HG03521 (cell line): ENCODE results near the gene CHD9NB.

Experiments used
- ATAC-seq: cut with Tn5 transposase; IDR thresholded peaks from one replicate; pipeline ENCODE4 v1.9.1; 2021; ENCODE audit warnings: mild to moderate bottlenecking, moderate library complexity; ENCODE audit not compliant: unreplicated experiment

The CHD9NB gene

GRCh38 chr16:53035176-53035942 lies 17.3 kb downstream of the CHD9NB start:
- no peak for ATAC-seq

GRCh38 chr16:53034306-53034705 lies 18.4 kb downstream of the CHD9NB start:
- ATAC-seq: no peak

GRCh38 chr16:53031323-53031942 lies 21.3 kb downstream of the CHD9NB start:
- no peak for ATAC-seq

GRCh38 chr16:53029971-53030370 lies 22.7 kb downstream of the CHD9NB start:
- ATAC-seq: no peak

- no peak for ATAC-seq
Observed at GRCh38 chr16:53024045-53024444, 28.7 kb downstream of the CHD9NB start.

- ATAC-seq: no peak
Observed at GRCh38 chr16:53022374-53022773, 30.3 kb downstream of the CHD9NB start.

- no peak for ATAC-seq
Observed at GRCh38 chr16:53018834-53019416, 33.8 kb downstream of the CHD9NB start.

- ATAC-seq: no peak
Observed at GRCh38 chr16:53014287-53014686, 38.4 kb downstream of the CHD9NB start.

GRCh38 chr16:53007095-53007494 lies 45.6 kb downstream of the CHD9NB start:
- ATAC-seq: no peak

GRCh38 chr16:52997922-52998321 lies 54.8 kb downstream of the CHD9NB start:
- ATAC-seq: no peak

- no peak for ATAC-seq
Observed at GRCh38 chr16:52994942-52995341, 57.8 kb downstream of the CHD9NB start.

- no peak for ATAC-seq
Observed at GRCh38 chr16:52993179-52993578, 59.5 kb downstream of the CHD9NB start.

GRCh38 chr16:52991572-52991971 lies 61.1 kb downstream of the CHD9NB start:
- ATAC-seq: no peak
